Kidney (tissue), 14 donors: ENCODE results near the gene ADARB1. TPM values are rescaled to one million over a fixed set of nuclear protein-coding genes. Genes with fewer than 3 reads are reported as not detected.

ENCODE experiments used
- DNase-seq, 5 donors: peaks; one replicate each; pipeline ENCODE4 v3.0.0-alpha.2; 2013 to 2020
- FAIRE-seq: peaks from 2 replicates; lab custom pipeline; 2012; peaks lifted over from hg19 to GRCh38; lab: Jason Lieb, UNC
- H3K27ac ChIP-seq, 2 donors: one replicate each; pipeline ENCODE4 v1.7.0; 2013; ENCODE audit warnings: low read depth in 2 of 2, low read length in 2 of 2, inconsistent platforms in 1 of 2
- H3K27me3 ChIP-seq: one replicate; pipeline ENCODE4 v1.7.1; 2013; ENCODE audit warnings: low read length, inconsistent platforms; ENCODE audit not compliant: control insufficient read depth, insufficient read depth
- H3K36me3 ChIP-seq, 3 donors: one replicate each; pipeline versions ENCODE4 v1.7.0 to v1.7.1; 2013; ENCODE audit warnings: low read length in 3 of 3, control low read depth in 1 of 3, inconsistent platforms in 1 of 3; ENCODE audit not compliant: insufficient read depth in 3 of 3, control insufficient read depth in 2 of 3
- H3K4me1 ChIP-seq, 3 donors: one replicate each; pipeline versions ENCODE4 v1.7.0 to v1.7.1; 2013; ENCODE audit warnings: low read length in 3 of 3, inconsistent platforms in 1 of 3, low read depth in 1 of 3; ENCODE audit not compliant: control insufficient read depth in 2 of 3, insufficient read depth in 2 of 3
- H3K4me3 ChIP-seq, 3 donors: one replicate each; pipeline versions ENCODE4 v1.7.0 to v1.8.1; 2013; ENCODE audit warnings: low read length in 3 of 3, control low read depth in 1 of 3, inconsistent platforms in 1 of 3
- H3K9ac ChIP-seq, 3 donors: one replicate each; pipeline versions ENCODE4 v1.7.0 to v1.7.1; 2013; ENCODE audit warnings: low read length in 3 of 3, control low read depth in 1 of 3, inconsistent platforms in 1 of 3
- H3K9me3 ChIP-seq, 3 donors: one replicate each; pipeline versions ENCODE4 v1.7.0 to v1.7.1; 2013; ENCODE audit warnings: low read length in 3 of 3, control low read depth in 1 of 3, inconsistent platforms in 1 of 3; ENCODE audit not compliant: control insufficient read depth in 2 of 3, insufficient read depth in 1 of 3
- intact Hi-C: fragments of 100-400 bp; cut with DNase I; formaldehyde crosslinking; loops from one replicate; pipeline ENCODE4 v1.11.1; 2022
- polyA plus RNA-seq: library from polyadenylated mRNA; stranded (reverse); fragments of 350-450 nt; fragmentation: Illumina TruSeq; extraction: RNeasy Lipid Tissue Mini Kit (QIAGEN cat#74804); gene quantifications from one replicate; pipeline ENCODE4 v1.2.3, GENCODE V29; 2014; ENCODE audit warnings: low read depth, low replicate concordance; ENCODE audit not compliant: insufficient read depth
- total RNA-seq: library from RNA; stranded (reverse); fragmentation: NEBNext Ultra II Directional; extraction: Animal tissue kit (Norgen Biotek cat#: 25700); gene quantifications from one replicate; pipeline ENCODE4 v1.2.1, GENCODE V29; 2021
- TF ChIP-seq, protein P1 (sequence below): IDR thresholded peaks from 3 replicates; pipeline ENCODE4 v1.5.1; 2012; ENCODE audit warnings: mild to moderate bottlenecking, moderate library complexity, borderline replicate concordance; ENCODE audit not compliant: insufficient read depth; ENCODE audit errors: extremely low read depth
- donor health status: control.
- donor health status: control.
- donor health status: control.
- donor health status: control.
- donor health status: control.
- donor health status: DM: yes; HTN: yes; CAD: no.
- donor health status: Normal renal cell carcinoma (clear cell type).

ADARB1 gene
- total and polyA plus RNA-seq, 2 donors from 2014 or later: 6.7 to 34.9 TPM

DNA sequence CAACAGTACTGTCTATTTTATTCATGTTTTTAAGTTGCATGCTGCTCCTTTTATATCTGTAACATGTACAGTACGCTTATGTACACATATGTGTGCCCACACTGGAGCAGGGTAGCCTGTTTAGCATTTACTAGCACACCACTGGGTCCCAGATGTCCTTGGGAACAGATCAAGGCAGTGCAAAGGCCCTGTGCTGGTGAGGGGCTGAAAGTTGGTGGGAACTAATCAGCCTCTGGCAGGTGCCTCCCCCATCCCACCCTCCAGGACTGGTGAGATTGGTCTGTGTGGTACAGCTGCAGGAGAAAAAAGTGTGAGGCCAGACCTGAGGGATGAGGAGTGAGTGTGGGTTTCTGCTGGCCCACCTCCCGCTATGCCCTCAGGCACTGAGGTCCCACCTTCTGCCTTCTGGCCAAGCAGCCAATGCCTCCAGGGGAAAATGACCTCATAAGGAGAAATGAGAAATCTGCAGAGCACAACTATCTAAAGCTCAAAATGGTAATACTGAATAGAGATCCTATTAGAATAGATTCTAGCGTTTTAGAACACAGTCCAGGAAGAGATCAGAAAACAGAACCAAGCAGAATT is 154.4 kb downstream of the ADARB1 start:
- Histone ChIP-seq H3K9me3 (no peaks in the 10 kb centered on the region), H3K27me3 (no peaks in the 10 kb centered on the region), H3K9ac (no peak overlapping the region), H3K27ac (no peak overlapping the region), H3K36me3 (no peaks in the 10 kb centered on the region), H3K4me1 (no peaks in the 10 kb centered on the region), H3K4me3 (no peak overlapping the region)
- DNase-seq (no peak), FAIRE-seq (no peak)
- TF ChIP-seq, protein P1, sequence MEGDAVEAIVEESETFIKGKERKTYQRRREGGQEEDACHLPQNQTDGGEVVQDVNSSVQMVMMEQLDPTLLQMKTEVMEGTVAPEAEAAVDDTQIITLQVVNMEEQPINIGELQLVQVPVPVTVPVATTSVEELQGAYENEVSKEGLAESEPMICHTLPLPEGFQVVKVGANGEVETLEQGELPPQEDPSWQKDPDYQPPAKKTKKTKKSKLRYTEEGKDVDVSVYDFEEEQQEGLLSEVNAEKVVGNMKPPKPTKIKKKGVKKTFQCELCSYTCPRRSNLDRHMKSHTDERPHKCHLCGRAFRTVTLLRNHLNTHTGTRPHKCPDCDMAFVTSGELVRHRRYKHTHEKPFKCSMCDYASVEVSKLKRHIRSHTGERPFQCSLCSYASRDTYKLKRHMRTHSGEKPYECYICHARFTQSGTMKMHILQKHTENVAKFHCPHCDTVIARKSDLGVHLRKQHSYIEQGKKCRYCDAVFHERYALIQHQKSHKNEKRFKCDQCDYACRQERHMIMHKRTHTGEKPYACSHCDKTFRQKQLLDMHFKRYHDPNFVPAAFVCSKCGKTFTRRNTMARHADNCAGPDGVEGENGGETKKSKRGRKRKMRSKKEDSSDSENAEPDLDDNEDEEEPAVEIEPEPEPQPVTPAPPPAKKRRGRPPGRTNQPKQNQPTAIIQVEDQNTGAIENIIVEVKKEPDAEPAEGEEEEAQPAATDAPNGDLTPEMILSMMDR: no peak
- intact Hi-C loops: no loop called here

DNA sequence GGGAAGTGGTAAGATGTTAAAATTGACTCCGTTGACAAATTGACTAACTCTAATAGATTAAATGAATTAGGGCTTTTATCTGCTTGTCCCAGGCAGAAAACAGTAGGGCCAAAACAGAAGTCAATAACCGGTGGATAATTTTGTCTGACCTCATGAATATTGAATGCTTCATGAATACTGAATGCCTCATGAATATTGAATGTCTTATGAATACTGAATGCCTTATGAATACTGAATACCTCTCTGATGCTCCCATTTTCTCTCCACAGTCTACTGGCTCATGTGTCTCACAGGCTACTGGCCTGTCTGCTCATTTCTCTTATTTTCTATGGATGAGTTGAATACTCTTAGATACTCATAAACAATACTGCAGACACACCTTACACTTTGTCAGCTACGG is 157.3 kb downstream of the ADARB1 start:
- no peak for FAIRE-seq
- no peak overlapping the region for H3K27ac ChIP-seq
- intact Hi-C loops: no loop called here
- H3K9ac ChIP-seq: no peak overlapping the region
- no peaks in the 10 kb centered on the region for H3K36me3 ChIP-seq
- TF ChIP-seq, protein P1: no peak
- no peaks in the 10 kb centered on the region for H3K4me1 ChIP-seq
- H3K4me3 ChIP-seq: no peak overlapping the region
- DNase-seq: no peak
- no peaks in the 10 kb centered on the region for H3K27me3 ChIP-seq
- no peaks in the 10 kb centered on the region for H3K9me3 ChIP-seq

DNA sequence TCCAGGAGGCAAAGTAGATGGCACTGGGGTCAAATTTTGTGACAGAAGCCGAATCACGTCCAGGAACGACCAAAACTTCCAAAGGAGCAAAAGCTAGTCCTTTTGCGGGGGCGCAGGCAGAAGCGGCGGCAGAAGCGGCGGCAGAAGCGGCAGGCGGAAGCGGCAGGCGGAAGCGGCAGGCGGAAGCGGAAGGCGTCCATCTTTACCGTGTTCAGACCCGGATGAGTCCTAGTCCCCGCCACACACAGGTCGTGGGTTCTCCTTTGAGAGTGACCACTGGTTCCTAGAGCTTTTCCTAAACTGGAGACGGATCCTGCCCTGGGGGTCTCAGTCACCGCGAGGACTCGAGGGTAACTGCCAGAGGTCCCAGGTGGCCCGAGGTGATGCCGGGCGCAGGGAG is 159.7 kb downstream of the ADARB1 start:
- H3K9me3 ChIP-seq: no peaks in the 10 kb centered on the region
- H3K36me3 ChIP-seq: no peaks in the 10 kb centered on the region
- no peak overlapping the region for H3K27ac ChIP-seq
- H3K4me1 ChIP-seq: no peaks in the 10 kb centered on the region
- no peaks in the 10 kb centered on the region for H3K27me3 ChIP-seq
- no peak for DNase-seq
- intact Hi-C loops: no loop called here
- H3K4me3 ChIP-seq: no peak overlapping the region
- TF ChIP-seq, protein P1: no peak
- H3K9ac ChIP-seq: no peak overlapping the region
- FAIRE-seq: no peak

DNA sequence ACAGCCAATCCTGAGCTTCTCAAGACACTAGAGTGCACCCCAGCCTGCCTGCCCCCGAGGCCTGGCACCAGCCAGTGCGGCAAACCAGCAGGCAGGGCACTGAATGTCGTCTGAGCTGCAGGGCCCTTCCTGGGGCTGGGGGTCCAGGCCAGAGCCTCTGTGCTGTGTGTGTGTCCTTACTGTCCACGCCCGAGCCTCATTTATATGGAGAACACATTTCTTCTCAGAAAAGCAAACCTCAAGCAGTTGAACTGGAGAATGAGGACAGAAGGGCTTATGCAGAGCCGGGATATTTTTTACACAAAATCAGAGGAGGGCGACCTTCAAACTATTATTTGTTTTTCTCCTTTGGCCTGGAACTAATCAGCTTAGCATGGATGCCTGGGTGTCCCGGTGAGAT is 160.6 kb downstream of the ADARB1 start:
- FAIRE-seq: no peak
- H3K27ac ChIP-seq: no peak overlapping the region
- H3K4me3 ChIP-seq: no peak overlapping the region
- H3K27me3 ChIP-seq: no peaks in the 10 kb centered on the region
- no peaks in the 10 kb centered on the region for H3K9me3 ChIP-seq
- H3K4me1 ChIP-seq: no peaks in the 10 kb centered on the region
- no peaks in the 10 kb centered on the region for H3K36me3 ChIP-seq
- no peak overlapping the region for H3K9ac ChIP-seq
- TF ChIP-seq, protein P1: no peak
- intact Hi-C loops: no loop called here
- DNase-seq: no peak
